ENCODE results near the gene RAB44. TPM values are rescaled to one million over a fixed set of nuclear protein-coding genes. Genes with fewer than 3 reads are reported as not detected.

RAB44 gene
- total and polyA plus RNA-seq, 2 of the 13 experiments (the other 11 are each of a cell fraction or from before 2014, with no cell fraction given): not detected

DNA sequence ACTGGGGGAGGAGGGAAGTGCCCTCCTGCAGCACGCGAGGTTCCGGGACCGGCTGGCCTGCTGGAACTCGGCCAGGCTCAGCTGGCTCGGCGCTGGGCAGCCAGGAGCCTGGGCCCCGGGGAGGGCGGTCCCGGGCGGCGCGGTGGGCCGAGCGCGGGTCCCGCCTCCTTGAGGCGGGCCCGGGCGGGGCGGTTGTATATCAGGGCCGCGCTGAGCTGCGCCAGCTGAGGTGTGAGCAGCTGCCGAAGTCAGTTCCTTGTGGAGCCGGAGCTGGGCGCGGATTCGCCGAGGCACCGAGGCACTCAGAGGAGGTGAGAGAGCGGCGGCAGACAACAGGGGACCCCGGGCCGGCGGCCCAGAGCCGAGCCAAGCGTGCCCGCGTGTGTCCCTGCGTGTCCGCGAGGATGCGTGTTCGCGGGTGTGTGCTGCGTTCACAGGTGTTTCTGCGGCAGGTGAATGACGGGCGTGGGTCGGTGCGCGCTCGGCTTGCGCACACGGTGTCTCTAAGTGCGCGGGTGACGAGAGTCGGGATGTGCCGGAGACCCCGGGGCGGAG, 19.1 kb upstream of the RAB44 start, which contains the start of gene CDKN1A (continued):
- no peak for TF ChIP-seq FOXA1 (IDR thresholded peaks at IDR 0.05)
- no peak for TF ChIP-seq FOXA1 (CRISPR knock-in tag; IDR thresholded peaks at IDR 0.05)
- TF ChIP-seq SRF (IDR thresholded peaks at IDR 0.05; ENCODE audit: low read depth, low read length): no peak
- TF ChIP-seq SOX6 (IDR thresholded peaks at IDR 0.05): no peak
- no peak for TF ChIP-seq SOX6 (CRISPR knock-in tag; IDR thresholded peaks at IDR 0.05)
- TF ChIP-seq CBX5 (CRISPR knock-in tag; IDR thresholded peaks at IDR 0.05; ENCODE audit: borderline replicate concordance): 0 out of 2 replicates have a peak, but pooled peaks have one; percentile 5
- TF ChIP-seq, protein P1, sequence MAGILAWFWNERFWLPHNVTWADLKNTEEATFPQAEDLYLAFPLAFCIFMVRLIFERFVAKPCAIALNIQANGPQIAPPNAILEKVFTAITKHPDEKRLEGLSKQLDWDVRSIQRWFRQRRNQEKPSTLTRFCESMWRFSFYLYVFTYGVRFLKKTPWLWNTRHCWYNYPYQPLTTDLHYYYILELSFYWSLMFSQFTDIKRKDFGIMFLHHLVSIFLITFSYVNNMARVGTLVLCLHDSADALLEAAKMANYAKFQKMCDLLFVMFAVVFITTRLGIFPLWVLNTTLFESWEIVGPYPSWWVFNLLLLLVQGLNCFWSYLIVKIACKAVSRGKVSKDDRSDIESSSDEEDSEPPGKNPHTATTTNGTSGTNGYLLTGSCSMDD (CRISPR knock-in tag; IDR thresholded peaks at IDR 0.05): no peak
- TF ChIP-seq, protein P2, sequence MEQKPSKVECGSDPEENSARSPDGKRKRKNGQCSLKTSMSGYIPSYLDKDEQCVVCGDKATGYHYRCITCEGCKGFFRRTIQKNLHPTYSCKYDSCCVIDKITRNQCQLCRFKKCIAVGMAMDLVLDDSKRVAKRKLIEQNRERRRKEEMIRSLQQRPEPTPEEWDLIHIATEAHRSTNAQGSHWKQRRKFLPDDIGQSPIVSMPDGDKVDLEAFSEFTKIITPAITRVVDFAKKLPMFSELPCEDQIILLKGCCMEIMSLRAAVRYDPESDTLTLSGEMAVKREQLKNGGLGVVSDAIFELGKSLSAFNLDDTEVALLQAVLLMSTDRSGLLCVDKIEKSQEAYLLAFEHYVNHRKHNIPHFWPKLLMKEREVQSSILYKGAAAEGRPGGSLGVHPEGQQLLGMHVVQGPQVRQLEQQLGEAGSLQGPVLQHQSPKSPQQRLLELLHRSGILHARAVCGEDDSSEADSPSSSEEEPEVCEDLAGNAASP (CRISPR knock-in tag; IDR thresholded peaks at IDR 0.05; ENCODE audit: borderline replicate concordance): peak; percentile 62; the same call in 1 of the 2 replicates
- TF ChIP-seq, protein P3, sequence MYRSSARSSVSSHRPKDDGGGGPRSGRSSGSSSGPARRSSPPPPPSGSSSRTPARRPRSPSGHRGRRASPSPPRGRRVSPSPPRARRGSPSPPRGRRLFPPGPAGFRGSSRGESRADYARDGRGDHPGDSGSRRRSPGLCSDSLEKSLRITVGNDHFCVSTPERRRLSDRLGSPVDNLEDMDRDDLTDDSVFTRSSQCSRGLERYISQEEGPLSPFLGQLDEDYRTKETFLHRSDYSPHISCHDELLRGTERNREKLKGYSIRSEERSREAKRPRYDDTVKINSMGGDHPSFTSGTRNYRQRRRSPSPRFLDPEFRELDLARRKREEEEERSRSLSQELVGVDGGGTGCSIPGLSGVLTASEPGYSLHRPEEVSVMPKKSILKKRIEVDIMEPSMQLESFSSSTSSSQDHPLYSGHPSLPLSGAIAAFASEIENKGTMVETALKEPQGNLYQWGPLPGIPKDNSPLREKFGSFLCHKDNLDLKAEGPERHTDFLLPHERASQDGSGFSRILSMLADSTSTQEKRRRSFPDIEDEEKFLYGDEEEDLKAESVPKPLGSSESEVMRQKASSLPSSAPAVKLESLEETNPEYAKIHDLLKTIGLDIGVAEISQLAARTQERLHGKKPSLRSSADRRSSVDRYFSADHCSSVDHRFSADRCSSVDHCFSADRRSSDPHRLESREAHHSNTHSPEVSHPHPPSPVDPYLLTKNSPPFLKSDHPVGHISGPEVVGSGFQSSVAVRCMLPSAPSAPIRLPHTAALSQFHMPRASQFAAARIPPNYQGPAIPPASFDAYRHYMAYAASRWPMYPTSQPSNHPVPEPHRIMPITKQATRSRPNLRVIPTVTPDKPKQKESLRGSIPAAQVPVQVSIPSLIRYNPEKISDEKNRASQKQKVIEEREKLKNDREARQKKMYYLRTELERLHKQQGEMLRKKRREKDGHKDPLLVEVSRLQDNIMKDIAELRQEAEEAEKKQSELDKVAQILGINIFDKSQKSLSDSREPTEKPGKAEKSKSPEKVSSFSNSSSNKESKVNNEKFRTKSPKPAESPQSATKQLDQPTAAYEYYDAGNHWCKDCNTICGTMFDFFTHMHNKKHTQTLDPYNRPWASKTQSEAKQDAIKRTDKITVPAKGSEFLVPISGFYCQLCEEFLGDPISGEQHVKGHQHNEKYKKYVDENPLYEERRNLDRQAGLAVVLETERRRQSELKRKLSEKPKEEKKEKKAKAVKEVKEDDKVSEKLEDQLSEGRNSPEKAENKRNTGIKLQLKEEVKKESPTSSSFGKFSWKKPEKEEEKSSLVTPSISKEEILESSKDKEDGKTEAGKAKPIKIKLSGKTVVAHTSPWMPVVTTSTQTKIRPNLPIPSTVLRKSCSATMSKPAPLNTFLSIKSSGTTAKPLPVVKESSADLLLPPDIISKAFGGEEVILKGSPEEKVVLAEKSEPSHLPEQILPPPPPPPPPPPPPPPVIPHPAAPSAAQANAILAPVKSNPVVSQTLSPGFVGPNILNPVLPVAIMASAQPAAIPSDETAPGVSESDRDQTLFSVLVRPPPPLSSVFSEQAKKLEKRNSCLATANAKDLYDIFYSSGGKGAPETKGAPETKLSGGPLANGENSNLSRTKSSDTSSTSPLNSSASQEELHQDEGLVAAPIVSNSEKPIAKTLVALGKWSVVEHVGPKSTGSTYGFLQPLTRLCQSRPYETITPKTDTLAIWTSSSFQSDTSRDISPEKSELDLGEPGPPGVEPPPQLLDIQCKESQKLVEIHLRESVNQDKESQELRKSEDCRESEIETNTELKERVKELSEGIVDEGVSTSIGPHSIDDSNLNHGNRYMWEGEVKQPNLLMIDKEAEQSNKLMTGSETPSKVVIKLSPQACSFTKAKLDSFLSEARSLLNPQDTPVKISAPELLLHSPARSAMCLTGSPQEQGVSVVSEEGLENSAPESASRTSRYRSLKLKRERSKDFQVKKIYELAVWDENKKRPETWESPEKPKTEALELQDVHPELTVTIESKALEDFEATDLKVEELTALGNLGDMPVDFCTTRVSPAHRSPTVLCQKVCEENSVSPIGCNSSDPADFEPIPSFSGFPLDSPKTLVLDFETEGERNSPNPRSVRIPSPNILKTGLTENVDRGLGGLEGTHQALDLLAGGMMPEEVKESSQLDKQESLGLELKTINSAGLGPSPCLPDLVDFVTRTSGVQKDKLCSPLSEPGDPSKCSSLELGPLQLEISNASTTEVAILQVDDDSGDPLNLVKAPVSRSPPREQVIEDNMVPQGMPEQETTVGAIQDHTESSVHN (CRISPR knock-in tag; IDR thresholded peaks at IDR 0.05): no peak
- no peak for TF ChIP-seq NFIB (CRISPR knock-in tag; IDR thresholded peaks at IDR 0.05; ENCODE audit: borderline replicate concordance)
- no peak for TF ChIP-seq SCMH1 (CRISPR knock-in tag; IDR thresholded peaks at IDR 0.05; ENCODE audit: borderline replicate concordance)
- no peak for TF ChIP-seq ZNF34 (CRISPR knock-in tag; IDR thresholded peaks at IDR 0.05; ENCODE audit: borderline replicate concordance)
- no peak for TF ChIP-seq TEAD2 (CRISPR knock-in tag; IDR thresholded peaks at IDR 0.05)
- 0 out of 2 replicates have a peak, but pooled peaks have one; percentile 40 for TF ChIP-seq PAF1 (CRISPR knock-in tag; IDR thresholded peaks at IDR 0.05)
- no peak; the same call in 1 of the 2 replicates for TF ChIP-seq ZNF775 (CRISPR knock-in tag; IDR thresholded peaks at IDR 0.05; ENCODE audit: borderline replicate concordance)
- TF ChIP-seq JARID2 (CRISPR knock-in tag; IDR thresholded peaks at IDR 0.05; ENCODE audit: insufficient replicate concordance): no peak
- TF ChIP-seq ZNF670 (CRISPR knock-in tag; IDR thresholded peaks at IDR 0.05; ENCODE audit: borderline replicate concordance): peak; percentile 37; the same call in 1 of the 2 replicates
